ENCODE data around the gene POLDIP2. TPM values are rescaled to one million over a fixed set of nuclear protein-coding genes. Genes with fewer than 3 reads are reported as not detected.

The POLDIP2 gene
- total and polyA plus RNA-seq, 10 of the 15 experiments (the other 5 are each of a cell fraction or from before 2014, with no cell fraction given) = 22.8 to 196 (median 121) TPM

DNA sequence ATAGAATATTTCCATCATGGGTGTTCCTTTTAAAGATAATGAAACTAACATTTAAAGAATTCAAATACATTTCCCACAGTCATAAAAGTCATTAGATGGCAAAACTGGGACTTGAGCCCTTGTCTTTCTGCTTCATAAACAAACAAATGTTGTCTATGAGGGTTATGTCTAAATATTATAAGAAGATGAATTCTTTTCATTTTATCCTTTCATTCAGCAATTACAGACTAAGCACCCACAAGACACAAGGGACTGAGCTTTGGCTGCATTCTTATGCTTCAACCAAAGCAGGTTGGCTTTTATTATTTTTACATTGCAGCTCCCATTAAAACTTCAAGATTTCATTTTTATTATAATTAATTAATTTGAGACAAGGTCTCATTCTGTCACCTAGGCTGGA, 29.1 kb upstream of the POLDIP2 start:
- Histone ChIP-seq H3K4me2 (ENCODE audit: control insufficient read depth, insufficient read depth) (no peak overlapping the region), H3K27ac (ENCODE audit: control insufficient read depth, insufficient read depth) (no peak overlapping the region), H3K9me3 (replicated peaks; ENCODE audit: control insufficient read depth, insufficient read depth, low read length) (no peaks in the 10 kb centered on the region), H4K20me1 (ENCODE audit: control insufficient read depth, insufficient read depth) (no peaks in the 10 kb centered on the region), H3K79me2 (ENCODE audit: control insufficient read depth, insufficient read depth, low read length) (peaks cover 2% of the 10 kb centered on the region; the same call in 1 of the 2 replicates), H3K4me1 (ENCODE audit: control insufficient read depth, insufficient read depth, low read length) (no peaks in the 10 kb centered on the region), H3K27me3 (replicated peaks in 1 of 2; ENCODE audit: control insufficient read depth in 2 of 2, insufficient read depth in 2 of 2, low read length in 1 of 2) (no peaks in the 10 kb centered on the region; a peak in 2 of 4 replicates), H3K4me3 (no peak overlapping the region), H2AFZ (ENCODE audit: control insufficient read depth, low read depth, low read length) (no peak overlapping the region), H3K9ac (ENCODE audit: control insufficient read depth, insufficient read depth, low read length) (no peak overlapping the region), H3K36me3 (ENCODE audit: control insufficient read depth in 2 of 2, insufficient read depth in 2 of 2, low read length in 1 of 2) (peaks cover 0 to 9% of the 10 kb centered on the region in 2 experiments; a peak in 2 of 4 replicates)
- no TSS peak for BruUV-seq (replicated peaks)
- POLR2A ChIA-PET = no interaction called here
- ATAC-seq (no peak), FAIRE-seq (no peak), DNase-seq (ENCODE audit: low read depth, low spot score) (no peak)
- in situ Hi-C loops (cut with MboI) (no loop called here), intact Hi-C loops (cut with micrococcal nuclease; ENCODE audit: unreplicated experiment) (no loop called here)
- RAD21 ChIA-PET (ENCODE audit: unreplicated experiment) = no interaction called here
- CTCF ChIA-PET = interaction anchor here (1.1 to 3.6 kb wide), 2 partner anchors 30 to 493 kb away, joined by 3 to 14 read pairs; partner anchors contain the start of gene LYRM9
- SMC1A ChIA-PET (ENCODE audit: uncharacterized antibody, unreplicated experiment) = no interaction called here
- TF ChIP-seq E4F1 (IDR thresholded peaks at IDR 0.05; ENCODE audit: borderline replicate concordance, partially characterized antibody) = no peak
- TF ChIP-seq RELB (IDR thresholded peaks at IDR 0.05; ENCODE audit: low read depth) = no peak
- TF ChIP-seq RCOR1 (conservative IDR thresholded peaks at IDR 0.05; ENCODE audit: low read depth, low read length) = no peak
- TF ChIP-seq CHD2 (IDR thresholded peaks at IDR 0.05; ENCODE audit: borderline replicate concordance, low read depth, low read length) = no peak
- TF ChIP-seq PRDM15 (CRISPR knock-in tag; IDR thresholded peaks at IDR 0.05) = no peak
- TF ChIP-seq TARDBP (IDR thresholded peaks at IDR 0.05; ENCODE audit: borderline replicate concordance) = no peak
- no peak for TF ChIP-seq CHD4 (IDR thresholded peaks at IDR 0.05)
- TF ChIP-seq IKZF1 (conservative IDR thresholded peaks at IDR 0.05) = no peak
- TF ChIP-seq, protein P1, sequence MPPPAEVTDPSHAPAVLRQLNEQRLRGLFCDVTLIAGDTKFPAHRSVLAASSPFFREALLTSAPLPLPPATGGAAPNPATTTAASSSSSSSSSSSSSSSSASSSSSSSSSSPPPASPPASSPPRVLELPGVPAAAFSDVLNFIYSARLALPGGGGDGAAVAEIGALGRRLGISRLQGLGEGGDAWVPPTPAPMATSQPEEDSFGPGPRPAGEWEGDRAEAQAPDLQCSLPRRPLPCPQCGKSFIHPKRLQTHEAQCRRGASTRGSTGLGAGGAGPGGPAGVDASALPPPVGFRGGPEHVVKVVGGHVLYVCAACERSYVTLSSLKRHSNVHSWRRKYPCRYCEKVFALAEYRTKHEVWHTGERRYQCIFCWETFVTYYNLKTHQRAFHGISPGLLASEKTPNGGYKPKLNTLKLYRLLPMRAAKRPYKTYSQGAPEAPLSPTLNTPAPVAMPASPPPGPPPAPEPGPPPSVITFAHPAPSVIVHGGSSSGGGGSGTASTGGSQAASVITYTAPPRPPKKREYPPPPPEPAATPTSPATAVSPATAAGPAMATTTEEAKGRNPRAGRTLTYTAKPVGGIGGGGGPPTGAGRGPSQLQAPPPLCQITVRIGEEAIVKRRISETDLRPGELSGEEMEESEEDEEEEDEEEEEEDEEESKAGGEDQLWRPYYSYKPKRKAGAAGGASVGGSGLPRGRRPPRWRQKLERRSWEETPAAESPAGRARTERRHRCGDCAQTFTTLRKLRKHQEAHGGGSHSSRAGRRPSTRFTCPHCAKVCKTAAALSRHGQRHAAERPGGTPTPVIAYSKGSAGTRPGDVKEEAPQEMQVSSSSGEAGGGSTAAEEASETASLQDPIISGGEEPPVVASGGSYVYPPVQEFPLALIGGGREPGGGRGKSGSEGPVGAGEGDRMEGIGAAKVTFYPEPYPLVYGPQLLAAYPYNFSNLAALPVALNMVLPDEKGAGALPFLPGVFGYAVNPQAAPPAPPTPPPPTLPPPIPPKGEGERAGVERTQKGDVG (CRISPR knock-in tag; IDR thresholded peaks at IDR 0.05) = no peak
- no peak for TF ChIP-seq JUND (IDR thresholded peaks at IDR 0.05; ENCODE audit: low read depth, low read length)
- no peak for TF ChIP-seq SPI1 (IDR thresholded peaks at IDR 0.05; ENCODE audit: borderline replicate concordance, insufficient read depth, low read depth, low read length)
- TF ChIP-seq RUNX3 (IDR thresholded peaks at IDR 0.05; ENCODE audit: low read length) = no peak
- no peak for TF ChIP-seq WRNIP1 (IDR thresholded peaks at IDR 0.05; ENCODE audit: borderline replicate concordance, low read depth, low read length)
- TF ChIP-seq SMARCA5 (IDR thresholded peaks at IDR 0.05) = no peak

Measured in GM12878 (cell line).